ENCODE measurements around the gene MINDY3.

DNA sequence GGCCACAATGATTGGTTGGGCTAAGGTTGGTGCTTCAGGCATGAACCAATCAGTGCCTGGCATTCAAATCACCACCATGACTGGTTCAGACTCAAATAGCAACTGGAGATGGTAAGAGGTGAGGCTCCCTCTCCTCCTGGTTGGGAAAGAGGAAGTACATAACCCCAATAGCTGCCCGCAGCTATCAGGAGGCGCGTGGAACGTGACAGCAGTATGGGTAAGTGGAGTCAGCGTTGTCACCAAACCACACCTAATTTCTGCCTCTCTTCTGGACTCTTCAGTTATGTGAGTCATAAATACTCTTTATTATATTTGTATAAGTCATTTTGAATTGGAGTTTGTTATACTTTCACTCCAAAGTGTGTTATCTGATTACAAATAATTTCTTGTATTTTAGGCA is 122.7 kb downstream of the MINDY3 start:
- TF ChIP-seq GATA2 (IDR thresholded peaks at IDR 0.05; ENCODE audit: low read depth, low read length) (no peak), GATA3 (IDR thresholded peaks at IDR 0.05; ENCODE audit: low read depth, low read length) (no peak)

Data from SH-SY5Y (cell line).